ENCODE data around the gene SLC7A9.
"Not testable (repeated sequence)": the region's sequence is repeated elsewhere in the genome, so short reads cannot be mapped to it uniquely, and the experiment has no call there.

SLC7A9 gene

DNA sequence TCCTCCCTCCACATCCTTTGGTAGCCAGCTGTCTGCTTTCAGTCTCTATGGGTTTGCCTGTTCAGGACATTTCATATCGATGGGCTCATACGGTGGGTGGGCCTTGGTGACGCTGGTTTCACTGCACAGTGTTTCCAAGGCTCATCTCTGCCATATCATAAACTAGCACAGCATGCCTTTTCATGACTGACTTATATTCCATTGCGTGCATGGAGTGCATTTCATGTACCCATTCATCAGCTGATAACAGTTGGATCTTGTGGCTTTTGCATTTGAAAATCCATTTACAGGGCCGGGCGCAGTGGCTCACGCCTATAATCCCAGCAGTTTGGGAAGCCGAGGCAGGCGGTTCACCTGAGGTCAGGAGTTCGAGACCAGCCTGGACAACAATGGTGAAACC, 80.1 kb downstream of the SLC7A9 start:
- no peak for DNase-seq (ENCODE audit: low spot score)

DNA sequence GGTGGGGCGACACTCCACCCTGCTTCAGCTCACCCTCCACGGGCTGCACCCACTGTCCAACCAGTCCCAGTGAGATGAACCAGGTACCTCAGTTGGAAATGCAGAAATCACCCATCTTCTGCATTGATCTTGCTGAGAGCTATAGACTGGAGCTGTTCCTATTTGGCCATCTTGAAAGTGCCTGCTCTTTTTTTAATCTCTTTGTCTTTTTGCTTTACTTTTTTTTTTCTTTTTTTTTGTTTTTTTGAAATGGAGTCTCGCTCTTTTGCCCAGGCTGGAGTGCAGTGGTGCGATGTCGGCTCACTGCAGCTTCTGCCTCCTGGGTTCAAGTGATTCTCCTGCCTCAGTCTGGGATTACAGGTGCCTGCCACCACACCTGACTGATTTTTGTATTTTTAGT, 81.7 kb downstream of the SLC7A9 start:
- DNase-seq (ENCODE audit: low spot score) = not testable (repeated sequence)

DNA sequence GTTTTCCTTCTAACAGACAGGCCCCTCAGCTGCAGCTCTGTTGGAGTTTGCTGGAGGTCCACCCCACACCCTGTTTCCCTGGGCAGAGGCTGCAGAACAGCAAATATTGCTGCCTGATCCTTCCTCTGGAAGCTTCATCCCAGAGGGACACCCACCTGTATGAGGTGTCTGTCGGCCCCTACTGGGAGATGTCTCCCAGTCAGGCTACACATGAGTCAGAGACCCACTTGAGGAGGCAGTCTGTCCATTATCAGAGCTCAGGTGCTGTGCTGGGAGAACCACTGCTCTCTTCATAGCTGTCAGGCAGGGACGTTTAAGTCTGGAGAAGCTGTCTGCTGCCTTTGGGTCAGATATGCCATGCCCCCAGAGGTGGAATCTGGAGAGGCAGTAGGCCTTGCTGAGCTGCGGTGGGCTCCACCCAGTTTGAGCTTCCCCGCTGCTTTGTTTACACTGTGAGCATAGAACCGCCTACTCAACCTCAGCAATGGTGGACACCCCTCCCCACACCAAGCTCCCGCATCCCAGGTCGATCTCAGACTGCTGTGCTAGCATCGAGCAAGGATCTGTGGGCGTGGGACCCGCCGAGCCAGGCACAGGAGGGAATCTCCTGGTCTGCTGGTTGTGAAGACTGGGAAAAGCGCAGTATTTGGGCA, 82.3 kb downstream of the SLC7A9 start:
- not testable (repeated sequence) for DNase-seq (ENCODE audit: low spot score)

DNA sequence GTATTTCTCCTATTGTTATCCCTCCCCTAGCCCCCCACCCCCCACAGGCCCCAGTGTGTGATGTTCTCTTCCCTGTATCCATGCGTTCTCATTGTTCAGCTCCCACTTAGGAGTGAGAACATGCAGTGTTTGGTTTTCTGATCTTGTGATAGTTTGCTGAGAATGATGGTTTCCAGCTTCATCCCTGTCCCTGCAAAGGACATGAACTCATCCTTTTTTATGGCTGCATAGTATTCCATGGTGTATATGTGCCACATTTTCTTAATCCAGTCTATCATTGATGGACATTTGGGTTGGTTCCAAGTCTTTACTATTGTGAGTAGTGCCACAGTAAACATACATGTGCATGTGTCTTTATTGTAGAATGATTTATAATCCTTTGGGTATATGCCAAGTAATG, 87.5 kb downstream of the SLC7A9 start:
- DNase-seq (ENCODE audit: low spot score) = not testable (repeated sequence)

DNA sequence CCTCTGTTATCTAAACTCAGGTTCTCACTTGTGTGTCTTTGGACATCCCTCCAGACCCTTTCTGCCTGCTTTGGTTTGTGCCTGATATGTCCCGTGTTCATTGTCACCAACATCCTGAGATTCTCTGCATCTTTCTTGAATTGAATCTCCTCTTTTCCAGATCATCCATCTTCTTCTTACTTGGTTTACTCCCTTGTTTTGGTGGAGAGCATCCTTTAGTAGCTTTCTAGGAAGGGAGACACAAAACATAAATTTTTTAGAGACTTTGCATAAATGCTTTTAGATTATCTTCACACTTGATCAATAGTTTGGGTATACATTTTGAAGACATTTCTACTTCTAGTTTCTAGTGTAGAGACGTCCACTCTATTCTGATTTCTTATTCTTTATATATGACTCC, 88.3 kb downstream of the SLC7A9 start:
- DNase-seq (ENCODE audit: low spot score) = no peak
